UCSD-AML1 (cell line): ENCODE measurements around the gene PPP1R7.
A peak's percentile ranks its signal among the peaks of the same experiment; 100 is the strongest.
"Not testable (repeated sequence)": the region's sequence is repeated elsewhere in the genome, so short reads cannot be mapped to it uniquely, and the experiment has no call there.

Experiments used
- DNase-seq: peaks from one replicate; lab custom pipeline; 2025; ENCODE audit not compliant: unreplicated experiment; lab: John Stamatoyannopoulos, UW

The PPP1R7 gene

GRCh38 chr2:241191081-241191480 is 40.8 kb downstream of the PPP1R7 start:
- no peak for DNase-seq

GRCh38 chr2:241193271-241193670 is 43.0 kb downstream of the PPP1R7 start:
- DNase-seq, result no peak

GRCh38 chr2:241194811-241195210 is 44.5 kb downstream of the PPP1R7 start:
- no peak for DNase-seq

GRCh38 chr2:241195506-241196130 is 45.4 kb downstream of the PPP1R7 start:
- no peak for DNase-seq

- DNase-seq, result not testable (repeated sequence)
Measured at GRCh38 chr2:241197246-241197645, 47.0 kb downstream of the PPP1R7 start.

- DNase-seq, result no peak
Measured at GRCh38 chr2:241197947-241198346, 47.7 kb downstream of the PPP1R7 start.

- no peak for DNase-seq
Measured at GRCh38 chr2:241198381-241199279, 48.4 kb downstream of the PPP1R7 start.

- no peak for DNase-seq
Measured at GRCh38 chr2:241199286-241199685, 49.0 kb downstream of the PPP1R7 start.

- DNase-seq, result no peak
Measured at GRCh38 chr2:241199897-241200821, 49.9 kb downstream of the PPP1R7 start.

GRCh38 chr2:241200822-241201395 is 50.6 kb downstream of the PPP1R7 start:
- DNase-seq, result peak; percentile 56

- no peak for DNase-seq
Measured at GRCh38 chr2:241201445-241202267, 51.4 kb downstream of the PPP1R7 start.

- no peak for DNase-seq
Measured at GRCh38 chr2:241202268-241202585, 52.0 kb downstream of the PPP1R7 start.

GRCh38 chr2:241202681-241203080 is 52.4 kb downstream of the PPP1R7 start:
- DNase-seq, result no peak

GRCh38 chr2:241203218-241204009 is 53.1 kb downstream of the PPP1R7 start:
- no peak for DNase-seq

- no peak for DNase-seq
Measured at GRCh38 chr2:241204010-241204384, 53.7 kb downstream of the PPP1R7 start.

- no peak for DNase-seq
Measured at GRCh38 chr2:241204490-241204889, 54.2 kb downstream of the PPP1R7 start.

- DNase-seq, result no peak
Measured at GRCh38 chr2:241205086-241205485, 54.8 kb downstream of the PPP1R7 start.

- no peak for DNase-seq
Measured at GRCh38 chr2:241207151-241207550, 56.9 kb downstream of the PPP1R7 start.

- DNase-seq, result no peak
Measured at GRCh38 chr2:241207641-241208040, 57.4 kb downstream of the PPP1R7 start.

GRCh38 chr2:241208058-241208457 is 57.8 kb downstream of the PPP1R7 start:
- DNase-seq, result no peak
